Motor neuron (in vitro differentiated cells): ENCODE data around the gene AMPH. TPM values are rescaled to one million over a fixed set of nuclear protein-coding genes. Genes with fewer than 3 reads are reported as not detected.
"Not testable (repeated sequence)": the region's sequence is repeated elsewhere in the genome, so short reads cannot be mapped to it uniquely, and the experiment has no call there.

ENCODE experiments used
- ATAC-seq, 8 experiments: fragments of 200-7000 bp; cut with Tn5 transposase; replicated peaks in 6 of 8; 2 replicates each; pipeline ENCODE4 v1.8.0; 2021; ENCODE audit warnings: mild to moderate bottlenecking in 8 of 8, moderate library complexity in 8 of 8
- H3K27ac ChIP-seq, 2 donors: fragments of 250-450 bp; sonication (Bioruptor Pico); 2 replicates each; pipeline ENCODE4 v1.9.0; 2021; ENCODE audit warnings: antibody characterized with exemption in 2 of 2, mild to moderate bottlenecking in 2 of 2, moderate library complexity in 1 of 2
- H3K4me1 ChIP-seq, 2 donors: fragments of 250-450 bp; sonication (Bioruptor Pico); replicated peaks in 1 of 2; 2 replicates each; pipeline ENCODE4 v1.6.1; 2021; ENCODE audit warnings: antibody characterized with exemption in 2 of 2, mild to moderate bottlenecking in 2 of 2, moderate library complexity in 1 of 2
- H3K4me3 ChIP-seq, 5 donors: fragments of 250-450 bp; sonication (Bioruptor Pico); 2 replicates each; pipeline ENCODE4 v1.9.0; 2021; ENCODE audit warnings: antibody characterized with exemption in 5 of 5, mild to moderate bottlenecking in 5 of 5, moderate library complexity in 4 of 5
- WGBS, 10 experiments: fragments of 450-650 bp; shearing (Covaris generic); methylation state at CpG; one replicate each; pipeline ENCODE4 v1.0.0; 2022; 5-methylcytosine and 5-hydroxymethylcytosine counted together
- in situ Hi-C, 9 experiments: fragments of 400-800 bp; cut with MboI; loops; one replicate each; pipeline ENCODE4 v1.15.0; 2021; ENCODE audit warnings: low sequenced_read_pairs in 9 of 9, low pct_unique_long_range_greater_than_20kb in 2 of 9; ENCODE audit not compliant: unreplicated experiment in 9 of 9
- total RNA-seq, 8 experiments: library from RNA; unstranded; fragments of 300-600 nt; gene quantifications; 2 replicates each; pipeline versions ENCODE4 v1.2.3 to v1.2.4, GENCODE V29; 2022

The AMPH gene
- total RNA-seq, 8 experiments from 2014 or later: 0.66 to 37.5 (median 22.1) TPM

- H3K4me3 ChIP-seq, H3K4me1 ChIP-seq, H3K27ac ChIP-seq: not testable (repeated sequence)
- in situ Hi-C loops: loop anchor here in 3 of 9 experiments (25.0 kb wide), 2 partner anchors 233 to 433 kb away; partner anchors contain the start of genes EPDR1 (in 1 of the 3) and SFRP4 (in 1 of the 3)
- WGBS, 10 experiments: 0 to 93% (median 83%) methylated on average over 1 to 3 of the region's 6 CpGs; no CpG with 5 or more reads in 4 of the 10 experiments
- ATAC-seq: peak; percentile 68 to 92 (median 75)
These were observed 285.6 kb downstream of the AMPH start for GRCh38 chr7:38345299-38346172.

DNA sequence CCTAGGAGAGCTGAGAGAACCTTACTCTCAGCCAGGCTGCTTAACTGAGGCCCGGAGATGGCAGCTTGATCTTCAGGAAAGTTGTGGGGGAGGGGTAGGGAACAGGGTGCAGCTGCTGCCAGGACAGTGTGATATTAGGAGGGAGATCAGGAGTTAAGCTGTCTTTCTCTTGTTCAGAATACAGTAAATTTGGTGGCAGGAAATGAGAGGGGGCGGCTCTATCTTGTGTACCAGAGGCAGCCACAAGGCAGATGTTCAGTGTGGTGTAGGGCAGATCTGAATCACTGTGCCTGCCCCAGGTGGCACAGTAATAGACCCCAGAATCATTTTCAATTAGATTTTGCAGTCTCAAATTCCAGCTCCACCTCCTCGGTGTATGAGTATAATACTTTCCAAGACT, 286.4 kb downstream of the AMPH start:
- not testable (repeated sequence) for H3K27ac ChIP-seq, H3K4me3 ChIP-seq, ATAC-seq, H3K4me1 ChIP-seq
- WGBS, 10 experiments: 71 to 100% (median 100%) methylated on average over 1 to 2 of the region's 3 CpGs; no CpG with 5 or more reads in 5 of the 10 experiments
- in situ Hi-C loops: loop anchor here in 3 of 9 experiments (25.0 kb wide), 2 partner anchors 232 to 432 kb away; partner anchors contain the start of genes EPDR1 (in 1 of the 3) and SFRP4 (in 1 of the 3)

- H3K4me3 ChIP-seq, ATAC-seq, H3K27ac ChIP-seq, H3K4me1 ChIP-seq: not testable (repeated sequence)
- WGBS, 10 experiments: 0 to 100% (median 96%) methylated on average over 1 to 4 of the region's 5 CpGs; no CpG with 5 or more reads in 7 of the 10 experiments
- in situ Hi-C loops: loop anchor here in 3 of 9 experiments (25.0 kb wide), 2 partner anchors 230 to 430 kb away; partner anchors contain the start of genes EPDR1 (in 1 of the 3) and SFRP4 (in 1 of the 3)
These were observed 289.0 kb downstream of the AMPH start for GRCh38 chr7:38342135-38342534.

DNA sequence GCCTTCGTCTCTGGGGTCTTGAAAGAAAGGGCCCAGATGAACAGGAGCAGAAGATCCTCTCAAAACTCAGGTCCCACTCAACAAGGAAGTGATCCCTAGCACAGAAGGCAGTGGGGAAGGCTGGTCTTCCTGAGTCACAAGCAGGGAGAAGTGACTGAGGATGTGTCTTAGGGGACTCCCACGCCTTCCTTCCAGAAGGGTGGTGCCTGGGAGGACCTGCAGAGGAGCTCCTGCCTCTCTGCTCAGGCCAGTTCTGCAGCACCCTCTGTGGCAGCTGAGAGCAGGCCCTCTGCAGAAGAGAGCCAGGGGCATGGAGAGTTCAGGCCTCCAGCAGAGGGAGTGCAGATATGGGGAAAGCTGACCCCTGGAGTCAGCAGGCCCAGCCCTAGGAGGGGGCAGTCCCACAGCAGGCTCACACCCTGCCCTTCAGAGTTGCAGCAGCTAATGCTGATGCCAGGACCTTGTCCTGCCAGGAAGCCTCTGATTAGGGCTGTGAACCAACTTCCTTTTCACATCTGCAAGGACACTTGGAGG, 289.9 kb downstream of the AMPH start:
- not testable (repeated sequence) for H3K4me1 ChIP-seq, H3K27ac ChIP-seq, H3K4me3 ChIP-seq
- WGBS, 10 experiments: 49 to 100% (median 79%) methylated on average over 1 to 2 of the region's 2 CpGs; no CpG with 5 or more reads in 6 of the 10 experiments
- peak in 7 of 8 experiments; percentile 56 to 93 (median 65) for ATAC-seq
- in situ Hi-C loops: loop anchor here in 3 of 9 experiments (25.0 kb wide), 2 partner anchors 229 to 429 kb away; partner anchors contain the start of genes EPDR1 (in 1 of the 3) and SFRP4 (in 1 of the 3)

GRCh38 chr7:38339953-38340819, 291.0 kb downstream of the AMPH start:
- no peak overlapping the region for H3K4me3 ChIP-seq
- no peak overlapping the region for H3K27ac ChIP-seq
- ATAC-seq: no peak
- in situ Hi-C loops: loop anchor here in 3 of 9 experiments (25.0 kb wide), 2 partner anchors 228 to 428 kb away; partner anchors contain the start of genes EPDR1 (in 1 of the 3) and SFRP4 (in 1 of the 3)
- H3K4me1 ChIP-seq: no peaks in the 10 kb centered on the region
- 63 to 100% (median 83%) methylated on average over 1 to 2 of the region's 4 CpGs for WGBS, 10 experiments

- H3K4me1 ChIP-seq, H3K4me3 ChIP-seq, ATAC-seq, H3K27ac ChIP-seq: not testable (repeated sequence)
- WGBS, 10 experiments: 60 to 98% (median 91%) methylated on average over 2 to 9 of the region's 9 CpGs; no CpG with 5 or more reads in 1 of the 10 experiments
- in situ Hi-C loops: loop anchor here in 3 of 9 experiments (25.0 kb wide), 2 partner anchors 224 to 424 kb away; partner anchors contain the start of genes EPDR1 (in 1 of the 3) and SFRP4 (in 1 of the 3)
These were observed 295.0 kb downstream of the AMPH start for GRCh38 chr7:38336148-38336515.

DNA sequence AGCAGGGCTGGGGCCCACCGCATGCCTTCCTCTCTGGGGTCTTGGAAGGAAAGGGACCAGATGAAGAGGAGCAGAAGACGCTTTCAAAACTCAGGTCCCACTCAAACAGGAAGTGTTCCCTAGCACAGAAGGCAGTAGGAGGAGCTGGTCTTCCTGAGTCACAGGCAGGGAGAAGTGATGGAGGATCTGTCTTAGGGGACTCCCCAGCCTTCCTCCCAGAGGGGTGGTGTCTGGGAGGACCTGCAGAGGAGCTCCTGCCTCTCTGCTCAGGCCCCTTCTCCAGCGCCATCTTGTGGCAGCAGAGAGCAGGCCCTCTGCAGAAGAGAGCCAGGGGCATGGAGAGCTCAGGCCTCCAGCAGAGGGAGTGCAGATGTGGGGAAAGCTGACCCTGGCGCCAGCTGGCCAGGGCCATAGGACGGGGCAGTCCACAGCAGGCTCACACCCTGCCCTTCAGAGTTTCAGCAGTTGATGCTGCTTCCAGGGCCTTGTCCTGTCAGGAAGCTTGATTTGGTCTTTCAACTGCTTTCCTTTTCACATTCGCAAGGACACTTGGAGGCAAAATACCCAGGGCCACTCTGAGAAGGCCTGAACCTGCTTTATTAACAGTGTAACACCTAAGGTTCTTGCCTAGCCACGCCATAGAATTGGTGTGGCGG, 295.6 kb downstream of the AMPH start:
- WGBS, 10 experiments: 57 to 100% (median 90%) methylated on average over 2 to 5 of the region's 8 CpGs; no CpG with 5 or more reads in 1 of the 10 experiments
- peak; percentile 93 to 98 (median 96) for ATAC-seq
- Histone ChIP-seq H3K4me1 (peaks cover 0 to 3% of the 10 kb centered on the region in 2 donors), H3K4me3 (no peak overlapping the region), H3K27ac (no peak overlapping the region)
- in situ Hi-C loops: loop anchor here in 3 of 9 experiments (25.0 kb wide), 2 partner anchors 223 to 423 kb away; partner anchors contain the start of genes EPDR1 (in 1 of the 3) and SFRP4 (in 1 of the 3)

DNA sequence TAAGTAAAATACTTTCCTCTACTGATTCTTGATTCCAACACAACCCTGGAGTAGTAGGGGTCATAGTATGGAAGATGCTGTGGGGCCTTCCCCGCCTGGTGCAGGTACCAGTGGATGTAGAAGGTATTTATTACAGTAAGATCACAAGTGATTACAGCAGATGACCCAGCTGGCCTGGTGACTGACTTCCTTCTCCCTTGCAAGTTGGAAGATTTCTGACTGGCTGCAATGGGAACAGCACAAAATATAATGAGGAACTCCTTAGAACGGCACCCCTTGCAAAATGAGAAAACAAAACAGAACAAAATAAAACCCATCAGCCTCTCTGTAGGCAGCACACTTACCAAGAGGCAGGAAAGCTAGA, 296.1 kb downstream of the AMPH start:
- in situ Hi-C loops: loop anchor here in 3 of 9 experiments (25.0 kb wide), 2 partner anchors 223 to 423 kb away; partner anchors contain the start of genes EPDR1 (in 1 of the 3) and SFRP4 (in 1 of the 3)
- 67 to 100% (median 100%) methylated on average over 1 to 2 of the region's 2 CpGs; no CpG with 5 or more reads in 5 of the 10 experiments for WGBS, 10 experiments
- Histone ChIP-seq H3K27ac (no peak overlapping the region), H3K4me3 (no peak overlapping the region), H3K4me1 (peaks cover 0 to 3% of the 10 kb centered on the region in 2 donors)
- no peak for ATAC-seq

- ATAC-seq: no peak
- no peak overlapping the region for H3K4me3 ChIP-seq
- H3K27ac ChIP-seq: no peak overlapping the region
- H3K4me1 ChIP-seq: peaks cover 0 to 3% of the 10 kb centered on the region in 2 donors
- in situ Hi-C loops: loop anchor here in 3 of 9 experiments (25.0 kb wide), 2 partner anchors 222 to 422 kb away; partner anchors contain the start of genes EPDR1 (in 1 of the 3) and SFRP4 (in 1 of the 3)
These were observed 297.0 kb downstream of the AMPH start for GRCh38 chr7:38334163-38334562.
